HG03280 (cell line): ENCODE data around the gene ZBTB6.
"Not testable (repeated sequence)": the region's sequence is repeated elsewhere in the genome, so short reads cannot be mapped to it uniquely, and the experiment has no call there.

Experiments
- ATAC-seq: cut with Tn5 transposase; IDR thresholded peaks from one replicate; pipeline ENCODE4 v1.9.1; 2021; ENCODE audit warnings: mild to moderate bottlenecking, moderate library complexity; ENCODE audit not compliant: unreplicated experiment

The ZBTB6 gene

GRCh38 chr9:122929796-122930354, 16.8 kb upstream of the ZBTB6 start:
- no peak for ATAC-seq

- no peak for ATAC-seq
These were observed 10.8 kb upstream of the ZBTB6 start for GRCh38 chr9:122923947-122924346.

GRCh38 chr9:122922713-122923112, 9.6 kb upstream of the ZBTB6 start:
- ATAC-seq, result no peak

GRCh38 chr9:122918310-122918709, 5.2 kb upstream of the ZBTB6 start:
- ATAC-seq, result no peak

GRCh38 chr9:122912671-122912963, 506 bp downstream of the ZBTB6 start:
- ATAC-seq, result no peak

- ATAC-seq, result not testable (repeated sequence)
These were observed 7.0 kb downstream of the ZBTB6 start for GRCh38 chr9:122906122-122906521.

GRCh38 chr9:122904823-122905710, 8.1 kb downstream of the ZBTB6 start, which contains the start of gene RC3H2:
TSS of gene RC3H2 (minus strand) at chr9:122905359. CDS start at chr9:122897509, 7,850 bp downstream.
- peak; percentile 89 for ATAC-seq

GRCh38 chr9:122904466-122904822, 8.7 kb downstream of the ZBTB6 start:
- peak; percentile 19 for ATAC-seq

GRCh38 chr9:122900791-122901190, 12.3 kb downstream of the ZBTB6 start:
- no peak for ATAC-seq

GRCh38 chr9:122897969-122898368, 15.2 kb downstream of the ZBTB6 start:
- ATAC-seq, result no peak

- no peak for ATAC-seq
These were observed 24.6 kb downstream of the ZBTB6 start for GRCh38 chr9:122888480-122888879.

- no peak for ATAC-seq
These were observed 30.0 kb downstream of the ZBTB6 start for GRCh38 chr9:122883125-122883524.

- ATAC-seq, result no peak
These were observed 33.7 kb downstream of the ZBTB6 start for GRCh38 chr9:122879443-122879842.

- ATAC-seq, result no peak
These were observed 37.6 kb downstream of the ZBTB6 start for GRCh38 chr9:122875523-122875922.

- ATAC-seq, result not testable (repeated sequence)
These were observed 45.8 kb downstream of the ZBTB6 start for GRCh38 chr9:122867276-122867675.

GRCh38 chr9:122866079-122866478, 47.0 kb downstream of the ZBTB6 start:
- ATAC-seq, result no peak

GRCh38 chr9:122865300-122865699, 47.8 kb downstream of the ZBTB6 start:
- no peak for ATAC-seq

GRCh38 chr9:122863407-122863806, 49.7 kb downstream of the ZBTB6 start:
- ATAC-seq, result no peak

GRCh38 chr9:122860319-122861142, 52.6 kb downstream of the ZBTB6 start:
- no peak for ATAC-seq
